ACHN (cell line): Measurements from ENCODE around the gene FBXO3.

ENCODE experiments used
- DNase-seq: peaks from one replicate; pipeline ENCODE4 v3.0.0-alpha.2; 2015
- in situ Hi-C: cut with HindIII; loops from 2 replicates; pipeline ENCODE4 v1.10.0; 2017; ENCODE audit warnings: low sequenced_read_pairs, low pct_ligation_motif_present, low pct_unique_long_range_greater_than_20kb

Gene FBXO3

DNA sequence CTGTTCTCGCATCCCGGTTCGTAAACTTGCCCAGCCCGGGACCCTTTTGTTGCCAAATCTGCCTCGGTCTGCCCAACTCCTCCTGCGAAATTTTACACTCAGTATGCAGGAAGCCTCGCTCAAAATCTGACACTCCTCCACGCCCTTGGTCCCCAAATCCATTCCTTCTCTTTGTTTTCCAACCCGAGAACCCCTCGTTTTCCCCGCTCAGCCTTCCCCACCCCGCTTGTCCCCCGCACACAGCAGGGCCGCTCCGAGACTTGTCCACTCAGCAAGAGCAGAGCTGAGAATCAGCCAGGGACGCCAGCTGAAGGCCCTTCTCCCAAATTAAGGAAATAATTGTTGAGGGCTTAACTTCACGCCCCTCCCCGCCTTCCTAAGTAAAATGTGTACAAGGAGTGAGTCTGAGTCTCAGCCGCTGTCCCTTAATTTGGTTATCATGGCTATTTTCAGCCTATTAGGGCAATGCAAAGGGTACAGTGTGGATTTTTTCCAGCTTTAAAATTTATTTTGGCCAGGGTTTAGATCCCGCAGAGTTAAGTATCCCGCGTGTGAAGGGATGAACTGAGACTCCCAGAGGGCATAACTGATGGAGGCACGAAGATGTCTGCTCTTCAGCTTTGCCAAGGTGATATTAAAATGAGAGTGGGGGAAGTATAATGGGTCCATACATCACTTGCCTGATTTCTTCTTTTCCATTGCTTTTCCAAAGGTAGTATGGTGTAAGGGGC, 581 bp upstream of the FBXO3 start:
- in situ Hi-C loops, result no loop called here
- DNase-seq, result peak; percentile 4

DNA sequence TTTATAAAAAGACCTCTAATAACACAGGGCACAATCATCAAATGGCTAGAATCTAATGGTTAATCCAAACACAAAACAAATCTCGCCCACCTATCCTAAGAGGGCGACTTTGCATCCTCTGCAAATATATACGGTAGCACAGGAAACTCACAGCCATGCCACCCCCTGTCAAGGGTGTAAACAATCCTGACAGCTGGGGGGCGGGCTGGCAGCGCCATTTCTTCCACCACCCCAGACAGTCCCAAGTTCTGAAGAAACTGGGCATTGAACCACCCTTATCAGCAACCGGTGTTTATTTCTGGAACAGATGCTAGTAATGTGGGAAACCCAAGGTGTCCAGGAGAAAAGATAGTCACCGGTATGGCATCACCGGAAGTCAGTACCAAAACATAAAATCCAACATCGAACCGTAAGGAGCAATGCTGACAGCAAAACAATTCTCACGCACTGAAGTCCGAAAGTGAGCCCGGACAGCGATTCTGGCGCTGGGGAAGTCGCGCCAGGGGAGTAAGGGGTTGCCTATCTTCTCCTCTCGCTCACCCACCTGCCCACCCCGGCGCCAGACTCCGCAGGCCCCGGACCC, 825 bp downstream of the FBXO3 start:
- DNase-seq, result peak; percentile 1
- in situ Hi-C loops, result no loop called here

DNA sequence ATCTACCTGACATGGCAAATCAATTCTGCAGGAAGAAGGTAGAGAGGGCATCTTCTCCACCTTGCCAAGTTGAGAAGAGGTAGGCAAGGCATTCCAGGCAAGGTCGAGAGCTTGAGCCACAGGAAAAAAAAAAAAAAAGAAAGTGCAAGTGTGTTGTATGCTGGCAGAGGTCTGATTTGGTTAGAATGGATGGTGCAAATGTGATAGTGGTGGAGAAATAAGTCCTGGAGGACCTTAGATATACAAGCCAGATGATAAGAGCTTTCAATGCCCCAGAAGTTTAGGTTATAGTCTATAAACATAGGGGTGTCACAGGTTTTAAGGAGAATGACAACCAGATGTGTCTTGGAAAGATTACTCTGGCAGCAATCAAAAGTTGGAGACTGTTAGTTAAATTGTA, 1.4 kb downstream of the FBXO3 start:
- in situ Hi-C loops, result no loop called here
- DNase-seq, result no peak

DNA sequence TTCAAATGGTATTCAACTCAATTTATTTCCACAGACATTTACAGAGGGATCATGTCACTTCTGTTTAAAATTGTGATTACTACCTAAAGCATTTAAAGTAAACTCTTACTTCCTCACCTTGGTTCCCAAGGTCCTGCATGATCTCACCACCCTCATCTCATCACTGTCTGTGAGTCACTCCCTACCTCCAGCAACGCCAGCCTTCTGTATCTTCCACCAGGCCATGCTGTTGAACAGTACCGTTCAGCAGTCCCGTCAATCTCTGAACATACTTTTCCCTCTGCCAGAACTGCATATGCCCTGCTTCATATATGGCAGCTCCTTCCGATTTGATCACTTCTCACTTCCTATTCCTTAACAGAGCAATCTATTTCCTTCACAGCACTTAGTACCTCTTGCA, 2.0 kb downstream of the FBXO3 start:
- peak; percentile 32 for DNase-seq
- in situ Hi-C loops, result no loop called here

DNA sequence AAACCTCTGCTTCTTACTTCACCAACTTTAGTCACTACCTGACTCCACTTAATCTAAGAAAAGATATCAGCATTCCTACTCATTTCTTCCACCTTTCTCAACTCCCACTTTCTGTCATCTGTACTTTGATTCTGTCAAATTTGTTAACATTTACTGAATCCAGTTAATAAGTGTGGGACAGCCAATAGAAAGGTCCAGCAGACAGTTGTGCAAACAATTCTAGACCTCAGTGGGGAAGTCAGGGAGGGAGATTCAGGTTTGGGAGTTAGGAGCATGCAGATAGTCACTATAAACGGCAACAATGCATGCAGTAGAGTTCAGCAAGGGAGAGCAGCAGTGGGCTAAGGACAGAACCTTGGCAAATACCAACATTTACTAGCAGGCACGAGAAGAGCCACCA, 4.1 kb downstream of the FBXO3 start:
- in situ Hi-C loops, result no loop called here

DNA sequence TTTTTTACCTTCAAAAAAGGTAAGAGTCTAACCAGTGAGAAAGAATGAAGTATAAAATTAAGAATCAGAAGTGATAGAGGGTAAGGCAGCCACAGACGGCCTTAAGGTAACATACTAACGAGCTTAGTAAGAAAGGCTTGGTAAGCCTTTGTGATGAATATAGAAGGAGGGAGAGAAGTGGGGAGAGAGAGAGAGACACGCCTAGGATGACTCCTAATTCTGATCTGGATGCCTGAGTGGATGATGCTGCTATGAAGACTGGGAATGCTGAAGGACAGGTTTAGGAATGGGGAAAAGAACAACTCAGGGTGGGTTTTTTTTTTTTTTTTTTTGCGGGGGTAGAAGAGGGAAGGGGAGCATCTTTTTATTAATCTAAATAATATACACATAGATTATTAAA, 4.8 kb downstream of the FBXO3 start:
- no peak for DNase-seq
- in situ Hi-C loops, result no loop called here

More for the DNA sequence above, 4.1 kb downstream of the FBXO3 start:
- DNase-seq, result no peak

DNA sequence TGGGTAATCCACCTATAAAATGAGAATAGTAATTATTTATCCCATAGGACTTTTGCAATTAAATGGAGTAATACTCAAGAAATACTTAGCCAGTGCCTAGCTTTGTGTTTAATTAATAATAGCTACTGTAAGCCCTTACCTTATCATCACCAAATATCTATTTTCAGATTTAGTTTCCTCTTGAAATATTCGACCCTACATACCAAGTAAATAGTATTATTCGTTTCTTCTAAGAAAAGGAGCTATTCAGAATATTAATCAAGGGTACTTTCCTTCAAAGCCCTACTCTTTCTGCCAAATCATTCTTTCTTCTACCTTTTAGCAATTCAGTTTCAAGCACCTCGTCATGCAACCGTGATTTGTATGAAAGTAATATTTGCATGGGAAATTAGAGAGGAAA, 6.7 kb downstream of the FBXO3 start:
- no peak for DNase-seq
- in situ Hi-C loops, result no loop called here

DNA sequence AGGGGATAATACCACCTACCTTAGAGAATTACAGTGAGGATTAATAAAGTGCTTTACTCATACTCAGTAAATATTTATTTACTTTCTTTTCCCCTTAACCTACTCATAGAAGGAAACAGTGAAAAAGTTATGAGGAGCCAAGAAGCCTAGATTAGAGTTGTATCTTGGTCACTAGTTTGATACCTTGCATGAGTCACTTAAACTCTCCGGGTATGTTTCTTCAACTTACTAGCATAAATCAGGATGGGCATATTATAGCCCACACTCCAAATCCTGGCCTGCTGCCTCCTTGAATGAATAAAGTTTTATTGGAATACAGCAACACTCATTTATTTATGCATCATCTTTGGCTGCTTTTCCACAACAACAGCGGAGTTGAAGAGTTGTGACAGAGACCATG, 8.2 kb downstream of the FBXO3 start:
- no peak for DNase-seq

DNA sequence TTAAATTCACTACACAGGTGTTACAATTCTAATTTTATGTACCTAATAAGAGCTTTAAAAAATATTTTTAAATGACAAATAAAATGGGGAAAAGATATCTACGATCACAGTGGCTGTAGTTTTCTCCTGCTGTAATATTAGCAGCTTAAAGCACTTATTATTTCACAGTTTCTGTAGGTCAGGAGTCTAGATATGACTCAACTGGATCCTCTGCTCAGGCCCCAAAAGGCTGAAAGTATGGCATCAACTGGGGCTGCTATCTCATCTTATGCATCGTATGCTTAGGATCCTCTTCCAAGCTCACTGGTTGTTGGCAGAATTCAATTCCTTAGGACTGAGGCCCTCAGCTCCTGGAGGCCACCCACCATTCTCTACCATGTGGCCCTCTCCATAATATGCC, 12.8 kb downstream of the FBXO3 start:
- no peak for DNase-seq
- in situ Hi-C loops, result no loop called here

More for the DNA sequence above, 8.2 kb downstream of the FBXO3 start:
- in situ Hi-C loops, result no loop called here

DNA sequence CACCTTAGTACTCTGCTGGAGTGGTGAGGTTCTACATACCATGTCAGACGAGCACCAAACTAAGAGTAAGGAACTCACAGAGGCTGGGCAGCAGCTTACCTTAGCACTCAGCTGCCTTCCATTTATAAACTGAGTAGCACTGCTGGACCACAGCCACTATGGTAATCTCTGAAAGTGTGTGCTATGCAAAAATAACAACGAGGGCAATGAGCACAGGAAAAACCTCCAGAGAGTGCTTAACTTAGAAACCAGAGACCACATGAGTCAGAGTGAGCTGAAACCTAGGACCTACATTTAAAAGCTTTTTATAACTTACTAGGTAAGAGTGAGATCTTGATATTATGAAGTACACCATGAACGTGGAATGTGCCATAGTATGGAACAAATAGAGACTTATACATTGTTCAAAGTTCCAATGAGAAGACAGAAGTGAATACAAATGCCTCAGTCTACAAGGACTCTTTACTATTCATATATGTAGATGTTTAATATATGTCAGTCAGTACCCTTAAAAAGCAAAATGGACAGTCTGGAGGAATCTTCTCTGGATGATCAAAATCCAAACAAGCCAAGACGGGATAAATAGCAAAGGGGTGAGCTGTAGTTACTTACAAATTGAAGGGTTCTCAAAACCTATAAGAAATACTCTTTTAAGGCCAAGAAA, 20.9 kb downstream of the FBXO3 start:
- DNase-seq, result no peak
- in situ Hi-C loops, result no loop called here

DNA sequence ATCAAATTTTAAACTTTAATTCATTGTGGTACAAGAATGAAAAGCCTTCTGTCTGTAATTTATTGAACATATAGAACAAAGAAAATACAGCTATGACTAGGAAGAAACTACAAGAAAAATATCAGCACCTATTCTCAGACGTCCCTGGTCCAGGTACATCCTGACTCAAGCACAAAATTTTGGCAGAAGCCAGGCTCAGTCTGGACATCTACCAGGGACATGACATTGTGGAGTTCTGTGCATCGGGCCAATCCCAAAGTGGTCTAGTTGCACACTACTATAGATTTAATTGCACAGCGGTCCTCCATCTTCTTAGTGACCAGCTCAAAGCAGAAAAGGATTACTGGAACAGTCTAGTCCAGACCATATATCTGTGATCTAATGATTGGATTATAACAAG, 22.4 kb downstream of the FBXO3 start:
- DNase-seq, result no peak
- in situ Hi-C loops, result no loop called here

DNA sequence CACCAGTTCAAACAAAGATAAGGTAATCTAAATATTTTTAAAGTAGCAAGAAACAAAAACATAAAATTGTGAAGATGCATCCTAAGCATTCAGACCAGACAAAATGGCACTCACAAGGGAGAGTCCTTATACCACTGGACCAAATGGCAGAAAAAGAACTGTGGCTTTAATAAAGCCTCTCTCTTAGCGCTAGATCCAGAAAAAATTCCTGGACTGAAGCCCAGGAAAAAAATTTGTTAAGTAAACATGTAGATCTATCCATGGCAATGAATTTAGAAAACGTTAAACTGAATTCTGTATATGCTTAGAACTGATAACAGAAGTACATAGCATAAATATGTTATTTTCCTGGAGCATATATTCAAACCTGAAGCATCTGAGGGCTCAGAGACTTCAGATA, 26.3 kb downstream of the FBXO3 start:
- no peak for DNase-seq
- in situ Hi-C loops, result no loop called here

DNA sequence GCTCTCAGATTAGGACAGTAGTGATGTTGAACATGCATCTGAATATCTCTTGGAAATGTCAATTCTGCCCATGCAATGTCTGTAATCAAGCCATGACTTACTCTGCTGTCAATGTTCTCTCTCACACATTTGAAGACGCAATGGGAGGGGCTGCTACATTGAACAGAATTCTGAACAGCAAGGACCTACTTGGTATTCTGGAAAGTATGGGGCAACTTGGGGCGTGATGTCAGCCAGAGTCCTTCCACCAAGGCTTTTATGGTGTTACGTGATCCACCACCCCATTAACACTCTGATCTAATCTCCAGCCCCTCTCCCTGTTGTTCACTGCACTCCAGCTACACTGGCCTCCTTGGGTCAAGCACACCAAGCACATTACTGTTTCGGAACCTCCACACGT, 31.0 kb downstream of the FBXO3 start:
- no peak for DNase-seq
- in situ Hi-C loops, result no loop called here

DNA sequence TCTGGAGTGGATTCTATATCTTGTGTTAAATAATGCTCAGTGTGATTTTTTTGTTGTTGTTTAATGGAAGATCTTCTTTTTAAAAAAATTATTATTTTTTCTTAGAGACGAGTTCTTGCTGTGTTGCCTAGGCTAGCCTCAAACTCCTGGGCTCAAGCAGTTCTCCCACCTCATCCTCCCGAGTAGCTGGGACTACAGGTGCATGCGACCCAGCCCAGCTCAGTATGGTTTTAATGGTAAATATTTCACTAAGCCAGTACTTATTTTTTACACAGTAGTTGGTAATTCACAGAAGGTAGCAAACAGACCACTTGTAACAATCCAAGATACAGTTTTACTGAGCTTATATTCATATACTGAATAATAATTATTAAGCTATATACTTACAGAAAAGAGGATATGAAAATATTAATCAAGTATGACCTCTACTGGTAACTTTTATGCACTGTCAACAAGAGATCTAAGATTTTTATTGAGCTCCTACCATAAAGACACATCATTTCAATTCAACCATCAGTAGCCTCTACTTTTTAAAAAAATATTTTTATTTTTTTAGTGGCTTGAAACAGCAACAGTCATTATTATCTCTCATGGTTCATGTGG, 32.0 kb downstream of the FBXO3 start:
- in situ Hi-C loops, result no loop called here
- peak; percentile 31 for DNase-seq

DNA sequence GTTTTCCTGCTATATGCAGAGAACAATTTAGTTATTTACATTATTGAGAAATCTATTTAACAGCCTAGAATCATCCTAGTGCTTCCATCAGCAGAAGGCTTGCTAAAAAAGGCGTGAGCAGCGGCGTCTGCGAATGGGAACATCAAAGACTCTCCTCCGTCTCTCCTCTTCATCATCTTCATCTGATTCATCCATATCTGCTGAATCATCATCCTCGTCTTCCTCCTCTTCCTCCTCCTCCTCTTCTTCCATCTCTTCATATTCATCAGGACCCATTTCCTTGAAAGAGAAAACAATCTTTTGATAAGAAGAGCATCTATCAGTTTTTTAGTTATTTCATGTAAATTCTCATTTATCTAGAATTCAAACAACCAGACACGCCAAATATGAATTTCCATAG, 32.5 kb downstream of the FBXO3 start:
- in situ Hi-C loops, result no loop called here
- no peak for DNase-seq

DNA sequence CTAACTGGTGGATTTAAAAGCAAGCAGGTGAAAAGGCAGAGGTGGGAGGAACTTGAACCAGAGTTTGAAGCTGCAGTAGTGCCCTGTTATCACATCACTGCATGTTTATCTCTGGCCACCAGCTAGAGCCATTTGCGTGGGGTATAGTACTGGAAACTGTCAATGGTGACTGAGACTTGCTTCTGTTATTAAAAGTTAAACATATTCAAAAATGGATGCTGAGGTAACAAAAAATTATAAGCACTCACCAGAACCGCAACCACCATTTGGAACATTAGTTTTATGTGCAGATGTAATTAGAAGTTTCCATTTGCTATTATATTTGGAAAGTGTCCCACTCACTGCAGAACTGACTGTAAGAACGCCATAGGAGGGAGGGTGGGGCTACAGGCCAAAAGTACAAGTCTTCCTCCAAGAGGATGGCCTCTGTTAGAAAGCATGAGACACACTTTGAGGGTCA, 36.9 kb downstream of the FBXO3 start:
- in situ Hi-C loops, result no loop called here

DNA sequence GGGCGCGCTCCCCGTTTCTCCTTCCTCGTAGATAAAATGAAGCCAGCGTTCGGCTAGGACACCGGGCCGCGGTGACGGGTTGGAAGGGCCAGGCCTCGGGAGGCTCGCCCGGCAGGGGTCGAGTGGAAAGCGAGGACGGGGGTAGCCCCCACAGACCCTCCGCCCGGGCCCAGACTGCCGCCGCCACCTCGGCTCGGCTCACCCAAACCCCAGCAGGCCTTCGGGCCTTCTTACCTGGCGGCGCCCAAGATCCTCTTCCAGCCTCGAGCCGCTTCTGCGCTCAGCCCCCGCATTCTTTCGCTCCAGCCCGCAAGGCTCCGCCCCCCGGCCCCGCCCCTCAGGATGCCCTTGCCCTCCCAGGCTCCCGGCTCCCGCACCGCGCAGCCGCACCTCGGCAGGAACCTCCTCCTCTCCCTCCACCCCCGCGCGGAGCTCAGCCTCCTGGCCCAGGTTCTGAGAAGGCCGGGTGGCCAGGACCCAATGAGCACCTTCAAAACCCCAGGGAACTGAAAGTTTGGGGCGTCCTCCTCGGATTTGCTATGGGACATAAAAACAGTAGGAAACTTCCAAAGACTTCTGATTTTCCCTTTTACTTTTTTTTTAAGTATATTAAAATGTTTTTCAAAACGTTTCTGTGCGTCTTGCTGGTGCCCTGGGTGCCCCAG, 38.0 kb downstream of the FBXO3 start, which contains the start of gene CD59:
TSS of gene CD59 (minus strand) at position 276 of the 665 bp plus-strand sequence. CDS start 13,978 bp downstream, outside the sequence.
- in situ Hi-C loops, result no loop called here
- DNase-seq, result peak; percentile 90

More for the DNA sequence above, 36.9 kb downstream of the FBXO3 start:
- DNase-seq, result no peak

DNA sequence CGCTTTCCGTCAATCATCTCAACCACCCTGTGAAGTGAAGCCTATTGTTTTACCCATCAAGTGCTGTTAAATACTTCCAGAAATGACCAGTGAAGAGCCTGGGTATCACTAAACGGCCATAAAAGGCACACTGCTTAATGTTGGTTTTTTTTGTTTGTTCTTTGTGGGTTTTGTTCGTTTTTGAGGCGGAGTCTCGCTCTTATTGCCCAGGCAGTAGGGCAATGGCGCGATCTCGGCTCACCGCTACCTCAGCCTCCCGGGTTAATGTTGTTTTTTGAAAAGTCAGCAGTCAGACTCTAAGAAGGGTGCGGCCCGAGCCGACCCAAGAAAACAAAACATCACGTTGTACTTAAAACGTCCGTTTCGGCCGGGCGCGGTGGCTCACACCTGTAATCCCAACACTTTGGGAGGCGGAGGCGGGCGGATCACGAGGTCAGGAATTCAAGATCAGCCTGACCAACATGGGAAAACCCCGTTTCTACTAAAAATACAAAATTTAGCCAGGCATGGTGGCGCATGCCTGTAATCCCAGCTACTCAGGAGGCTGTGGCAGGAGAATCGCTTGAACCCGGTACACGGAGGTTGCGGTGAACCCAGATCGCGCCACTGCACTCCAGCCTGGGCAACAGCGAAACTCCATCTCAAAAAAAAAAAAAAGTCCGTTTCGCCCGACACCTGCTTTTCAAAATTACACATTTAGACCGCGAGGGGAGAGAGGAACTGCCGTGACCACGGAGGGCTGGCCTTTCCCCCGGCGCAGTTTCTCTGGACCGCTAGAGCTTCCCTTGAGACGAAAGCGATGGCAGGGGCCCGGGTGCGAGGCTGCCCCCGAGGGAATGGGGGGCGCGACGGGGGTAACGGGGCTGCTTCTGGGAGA, 38.8 kb downstream of the FBXO3 start:
- in situ Hi-C loops, result no loop called here

More for the DNA sequence above, 38.8 kb downstream of the FBXO3 start:
- DNase-seq, result peak; percentile 54
